ENCODE data around the gene PPP6R1. TPM values are rescaled to one million over a fixed set of nuclear protein-coding genes. Genes with fewer than 3 reads are reported as not detected.

The PPP6R1 gene
- total RNA-seq, 1 donor from 2014 or later, result 71.5 TPM

DNA sequence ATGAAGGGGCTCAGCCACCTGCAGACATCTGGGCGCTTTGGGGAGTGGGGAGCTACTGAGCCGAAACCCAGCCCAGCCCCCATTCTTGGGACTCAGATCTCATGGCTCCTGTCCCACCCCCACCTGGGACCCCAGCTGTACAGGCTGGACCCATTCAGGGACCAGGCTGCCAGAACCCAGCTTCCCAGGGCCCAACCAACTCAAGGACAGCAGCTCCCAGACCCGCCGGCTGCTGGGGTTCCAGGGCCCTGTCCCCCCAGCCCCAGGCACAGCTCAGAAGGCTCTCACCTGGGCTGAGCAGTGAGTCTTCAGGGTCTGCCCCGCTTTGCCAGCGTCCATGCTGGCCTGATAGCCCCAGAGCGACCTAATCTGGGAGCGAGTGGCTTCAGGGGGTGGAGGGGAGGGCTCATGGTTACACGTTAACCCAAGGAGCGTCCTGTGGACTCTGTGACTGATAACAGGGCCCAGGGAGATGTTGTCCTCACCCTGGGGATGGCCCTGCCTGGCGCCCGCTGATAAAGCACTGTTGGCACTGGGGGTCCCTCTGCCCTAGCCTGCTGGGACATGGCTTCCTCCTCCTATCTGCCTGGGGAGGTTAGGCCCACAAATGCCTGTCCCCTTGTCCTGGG is 30.3 kb downstream of the PPP6R1 start, which contains the start of gene TMEM86B:
TMEM86B (minus strand) TSS at position 361 of the 629 bp plus-strand sequence; CDS start at position 339, 22 bp downstream.
- peak within 1 kb of the TSS; percentile 58 for H3K4me3 Mint-ChIP-seq
- no peaks in the 10 kb centered on the region for H3K27me3 Mint-ChIP-seq
- no peak for DNase-seq (ENCODE audit: extremely low spot score, unreplicated experiment)
- no peaks in the 10 kb centered on the region for H3K36me3 Mint-ChIP-seq
- TF ChIP-seq, protein P1, sequence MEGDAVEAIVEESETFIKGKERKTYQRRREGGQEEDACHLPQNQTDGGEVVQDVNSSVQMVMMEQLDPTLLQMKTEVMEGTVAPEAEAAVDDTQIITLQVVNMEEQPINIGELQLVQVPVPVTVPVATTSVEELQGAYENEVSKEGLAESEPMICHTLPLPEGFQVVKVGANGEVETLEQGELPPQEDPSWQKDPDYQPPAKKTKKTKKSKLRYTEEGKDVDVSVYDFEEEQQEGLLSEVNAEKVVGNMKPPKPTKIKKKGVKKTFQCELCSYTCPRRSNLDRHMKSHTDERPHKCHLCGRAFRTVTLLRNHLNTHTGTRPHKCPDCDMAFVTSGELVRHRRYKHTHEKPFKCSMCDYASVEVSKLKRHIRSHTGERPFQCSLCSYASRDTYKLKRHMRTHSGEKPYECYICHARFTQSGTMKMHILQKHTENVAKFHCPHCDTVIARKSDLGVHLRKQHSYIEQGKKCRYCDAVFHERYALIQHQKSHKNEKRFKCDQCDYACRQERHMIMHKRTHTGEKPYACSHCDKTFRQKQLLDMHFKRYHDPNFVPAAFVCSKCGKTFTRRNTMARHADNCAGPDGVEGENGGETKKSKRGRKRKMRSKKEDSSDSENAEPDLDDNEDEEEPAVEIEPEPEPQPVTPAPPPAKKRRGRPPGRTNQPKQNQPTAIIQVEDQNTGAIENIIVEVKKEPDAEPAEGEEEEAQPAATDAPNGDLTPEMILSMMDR (conservative IDR thresholded peaks at IDR 0.05), result no peak
- H3K9me3 Mint-ChIP-seq, result no peaks in the 10 kb centered on the region
- peaks cover 6% of the 10 kb centered on the region for H3K4me1 Mint-ChIP-seq (ENCODE audit: unreplicated experiment)
- H3K27ac Mint-ChIP-seq, result peak within 1 kb of the TSS; percentile 56

DNA sequence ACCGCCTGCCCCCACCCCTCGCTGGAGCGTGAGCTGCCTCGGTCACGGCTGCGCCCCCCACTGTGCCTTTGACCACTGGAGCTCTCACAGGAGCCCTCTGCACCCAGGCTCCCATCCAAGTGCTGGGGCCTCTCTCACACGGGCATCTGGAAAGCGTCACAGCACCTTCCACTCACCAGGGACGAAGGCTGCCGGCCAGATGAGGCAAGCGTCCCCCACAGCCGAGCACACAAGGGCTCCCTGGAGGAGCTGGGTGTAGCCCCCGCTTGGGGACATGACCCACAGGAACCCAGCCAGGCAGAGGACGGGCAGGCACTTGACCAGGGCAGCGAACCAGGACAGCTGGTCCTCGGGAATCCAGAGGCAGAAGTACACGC is 30.8 kb downstream of the PPP6R1 start:
- TF ChIP-seq, protein P1 (conservative IDR thresholded peaks at IDR 0.05), result no peak
- H3K9me3 Mint-ChIP-seq, result no peaks in the 10 kb centered on the region
- peak overlapping the region; percentile 43 for H3K27ac Mint-ChIP-seq
- H3K36me3 Mint-ChIP-seq, result no peaks in the 10 kb centered on the region
- no peaks in the 10 kb centered on the region for H3K27me3 Mint-ChIP-seq
- peaks cover 6% of the 10 kb centered on the region for H3K4me1 Mint-ChIP-seq (ENCODE audit: unreplicated experiment)
- no peak for DNase-seq (ENCODE audit: extremely low spot score, unreplicated experiment)
- peak overlapping the region; percentile 58 for H3K4me3 Mint-ChIP-seq

DNA sequence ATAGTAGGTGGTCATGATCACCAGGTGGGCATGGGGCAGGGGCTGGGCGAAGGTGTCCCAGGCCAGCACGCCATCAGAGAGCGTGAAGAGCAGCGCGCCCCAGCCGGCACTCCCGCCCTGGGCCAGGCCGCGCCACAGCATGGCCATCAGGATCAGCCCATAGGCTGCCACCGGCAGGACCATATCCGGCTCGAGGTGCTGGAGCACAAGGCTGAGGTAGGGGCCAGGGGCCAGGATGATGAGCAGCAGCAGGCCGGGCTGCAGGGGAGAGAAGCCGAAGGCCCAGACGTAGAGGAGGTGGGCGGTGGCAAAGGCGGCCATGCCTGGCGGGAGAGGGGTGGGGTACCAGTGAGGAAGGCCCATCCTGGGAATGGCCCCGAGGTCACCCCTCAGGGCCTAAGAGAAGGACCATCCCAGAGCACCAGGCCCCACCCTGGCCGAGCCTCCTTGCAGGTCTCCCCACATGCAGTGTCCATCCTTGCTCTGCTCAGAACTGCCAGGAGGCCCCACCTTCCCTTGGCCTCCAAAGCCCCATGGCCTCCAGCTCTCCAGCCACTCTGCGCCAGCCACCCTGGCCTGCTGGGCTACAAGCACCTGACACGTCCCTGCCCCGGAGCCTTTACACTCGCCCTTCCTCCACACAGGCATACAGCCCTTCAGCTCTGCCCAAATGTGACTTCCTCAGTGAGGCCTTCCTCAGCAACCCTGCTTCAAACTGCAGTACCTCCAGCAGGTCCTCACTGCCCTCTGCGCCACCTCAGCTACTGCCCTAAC is 31.4 kb downstream of the PPP6R1 start:
- Mint-ChIP-seq H3K4me3 (peak overlapping the region; percentile 58), H3K27ac (peak overlapping the region; percentile 43), H3K36me3 (no peaks in the 10 kb centered on the region), H3K4me1 (ENCODE audit: unreplicated experiment) (peaks cover 6% of the 10 kb centered on the region), H3K27me3 (no peaks in the 10 kb centered on the region), H3K9me3 (no peaks in the 10 kb centered on the region)
- no peak for DNase-seq (ENCODE audit: extremely low spot score, unreplicated experiment)
- TF ChIP-seq, protein P1 (conservative IDR thresholded peaks at IDR 0.05), result no peak

DNA sequence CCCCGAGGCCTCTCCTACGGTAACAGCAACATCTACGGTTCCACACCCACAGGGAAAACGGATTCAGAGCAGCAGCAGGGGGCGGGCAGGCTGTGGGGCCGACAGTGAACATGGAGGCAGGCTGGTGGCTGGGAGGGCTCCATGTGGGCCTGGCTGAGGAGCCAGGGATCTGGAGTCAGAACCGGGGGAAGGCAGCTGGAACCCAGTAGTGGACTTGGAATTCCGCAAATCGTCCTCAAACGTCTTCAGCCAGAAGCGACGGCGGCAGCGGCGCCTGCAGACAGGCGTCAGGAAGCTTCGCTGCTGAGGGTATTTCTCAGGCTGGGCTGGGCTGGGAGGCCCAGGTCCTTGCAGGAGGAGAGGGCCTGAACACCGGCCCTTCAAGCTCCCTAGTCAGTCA is 32.0 kb downstream of the PPP6R1 start:
- Mint-ChIP-seq H3K9me3 (no peaks in the 10 kb centered on the region), H3K4me3 (no peak overlapping the region), H3K27ac (no peak overlapping the region), H3K36me3 (no peaks in the 10 kb centered on the region), H3K4me1 (ENCODE audit: unreplicated experiment) (peaks cover 6% of the 10 kb centered on the region), H3K27me3 (no peaks in the 10 kb centered on the region)
- DNase-seq (ENCODE audit: extremely low spot score, unreplicated experiment), result no peak
- TF ChIP-seq, protein P1 (conservative IDR thresholded peaks at IDR 0.05), result no peak

DNA sequence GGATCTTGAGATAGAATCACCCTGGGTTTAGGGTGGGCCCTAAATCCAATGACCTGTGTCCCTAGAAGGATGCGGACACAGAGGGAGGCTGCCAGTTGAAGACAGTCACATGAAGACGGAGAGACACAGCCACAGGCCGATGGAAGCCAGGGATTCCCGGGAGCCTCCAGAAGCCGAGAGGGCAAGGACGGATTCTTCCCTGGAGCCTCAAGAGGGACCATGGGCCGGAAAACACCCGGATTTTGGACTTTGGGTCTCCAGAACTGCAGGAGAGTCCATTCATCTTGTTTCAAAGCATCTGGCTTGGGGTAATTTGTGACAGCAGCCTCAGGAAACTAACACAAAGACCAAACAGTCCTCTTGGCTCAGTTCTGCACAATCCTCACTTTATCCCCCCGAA is 32.5 kb downstream of the PPP6R1 start:
- TF ChIP-seq, protein P1 (conservative IDR thresholded peaks at IDR 0.05), result no peak
- DNase-seq (ENCODE audit: extremely low spot score, unreplicated experiment), result no peak
- no peak overlapping the region for H3K27ac Mint-ChIP-seq
- peaks cover 6% of the 10 kb centered on the region for H3K4me1 Mint-ChIP-seq (ENCODE audit: unreplicated experiment)
- H3K4me3 Mint-ChIP-seq, result no peak overlapping the region
- no peaks in the 10 kb centered on the region for H3K9me3 Mint-ChIP-seq
- H3K27me3 Mint-ChIP-seq, result no peaks in the 10 kb centered on the region
- H3K36me3 Mint-ChIP-seq, result peaks cover 3% of the 10 kb centered on the region
